Ovary (tissue), 3 donors: ENCODE data around the gene GLG1.

Experiments used
- EP300 ChIP-seq: sonication (generic); formaldehyde crosslinking; IDR thresholded peaks from one replicate; pipeline ENCODE4 v1.6.1; 2017; ENCODE audit warnings: antibody characterized with exemption
- POLR2A ChIP-seq: fragments of 450-650 bp; IDR thresholded peaks from one replicate; pipeline ENCODE4 v1.6.1; 2017; ENCODE audit warnings: antibody characterized with exemption, mild to moderate bottlenecking, moderate library complexity
- TF ChIP-seq, protein P1 (sequence below), 3 donors: fragments of 450-650 bp in 2 of 3; fragments of 200-600 bp in 1 of 3; IDR thresholded peaks; one replicate each; pipeline versions ENCODE4 v1.5.1 to v1.8.0; 2016 to 2022; ENCODE audit warnings: antibody characterized with exemption in 3 of 3, mild to moderate bottlenecking in 1 of 3
- donor health status: DM: no; HTN: no; CAD: no.

GRCh38 chr16:74582970-74583369, 23.9 kb downstream of the GLG1 start:
- TF ChIP-seq, protein P1, sequence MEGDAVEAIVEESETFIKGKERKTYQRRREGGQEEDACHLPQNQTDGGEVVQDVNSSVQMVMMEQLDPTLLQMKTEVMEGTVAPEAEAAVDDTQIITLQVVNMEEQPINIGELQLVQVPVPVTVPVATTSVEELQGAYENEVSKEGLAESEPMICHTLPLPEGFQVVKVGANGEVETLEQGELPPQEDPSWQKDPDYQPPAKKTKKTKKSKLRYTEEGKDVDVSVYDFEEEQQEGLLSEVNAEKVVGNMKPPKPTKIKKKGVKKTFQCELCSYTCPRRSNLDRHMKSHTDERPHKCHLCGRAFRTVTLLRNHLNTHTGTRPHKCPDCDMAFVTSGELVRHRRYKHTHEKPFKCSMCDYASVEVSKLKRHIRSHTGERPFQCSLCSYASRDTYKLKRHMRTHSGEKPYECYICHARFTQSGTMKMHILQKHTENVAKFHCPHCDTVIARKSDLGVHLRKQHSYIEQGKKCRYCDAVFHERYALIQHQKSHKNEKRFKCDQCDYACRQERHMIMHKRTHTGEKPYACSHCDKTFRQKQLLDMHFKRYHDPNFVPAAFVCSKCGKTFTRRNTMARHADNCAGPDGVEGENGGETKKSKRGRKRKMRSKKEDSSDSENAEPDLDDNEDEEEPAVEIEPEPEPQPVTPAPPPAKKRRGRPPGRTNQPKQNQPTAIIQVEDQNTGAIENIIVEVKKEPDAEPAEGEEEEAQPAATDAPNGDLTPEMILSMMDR (IDR thresholded peaks at IDR 0.05): no peak
- TF ChIP-seq POLR2A (no peak), EP300 (no peak)
